K562 (cell line): Measurements from ENCODE around the gene RHOBTB3. TPM values are rescaled to one million over a fixed set of nuclear protein-coding genes. Genes with fewer than 3 reads are reported as not detected.

ENCODE experiments used
- CBX1 ChIP-seq: sonication (generic); IDR thresholded peaks from 2 replicates; pipeline ENCODE4 v1.6.1; 2016; ENCODE audit warnings: antibody characterized with exemption, low read depth, mild to moderate bottlenecking
- EP400 ChIP-seq: fragments of 450-650 bp; IDR thresholded peaks from 2 replicates; pipeline ENCODE4 v1.6.1; 2017; ENCODE audit warnings: antibody characterized with exemption, mild to moderate bottlenecking, moderate library complexity
- KDM1A ChIP-seq, 2 experiments: fragments of 450-650 bp; IDR thresholded peaks; 2 replicates each; pipeline ENCODE4 v1.6.1; 2016; ENCODE audit warnings: mild to moderate bottlenecking in 2 of 2
- NBN ChIP-seq: fragments of 450-650 bp; IDR thresholded peaks from 2 replicates; pipeline ENCODE4 v1.6.1; 2016; ENCODE audit warnings: low read depth, mild to moderate bottlenecking
- ZC3H11A ChIP-seq: IDR thresholded peaks from 2 replicates; pipeline ENCODE4 v1.6.1; 2012; ENCODE audit warnings: low read depth, low read length, improper control_type of control experiment
- polyA plus RNA-seq, 8 experiments: library from polyadenylated mRNA; depleted of rRNA in 4 of 8; stranded (reverse) in 5 of 8; unstranded in 3 of 8; fragments of >200 nt; fragmentation: Nextera tagmentation in 2 of 8; fragmentation: Illumina TruSeq in 1 of 8; extraction: Ambion mirVana in 2 of 8; extraction: Trizol in 1 of 8; gene quantifications; 2 replicates each; pipeline versions ENCODE4 v1.2.1 to v1.2.3, GENCODE V29; 2011 to 2014; ENCODE audit warnings: inconsistent platforms in 1 of 8, missing spikeins in 1 of 8
- total RNA-seq, 7 experiments: library from RNA; depleted of rRNA in 6 of 7; stranded (reverse); fragments of >200 nt in 6 of 7; fragmentation: Illumina TruSeq in 2 of 7; extraction: Trizol in 2 of 7; gene quantifications; 2 replicates each; pipeline versions ENCODE4 v1.2.1 to v1.2.3, GENCODE V29; 2011 to 2021; ENCODE audit warnings: low replicate concordance in 1 of 7
- TF ChIP-seq, protein P1 (sequence below): fragments of 450-650 bp; IDR thresholded peaks from 2 replicates; pipeline ENCODE4 v1.6.1; 2016; ENCODE audit warnings: mild to moderate bottlenecking, moderate library complexity
- TF ChIP-seq, protein P2 (sequence below): fragments of 250-450 bp; sonication (Bioruptor Pico); IDR thresholded peaks from 2 replicates; pipeline ENCODE4 v1.4.0; 2020
- TF ChIP-seq, protein P3 (sequence below): fragments of 250-450 bp; sonication (Bioruptor Pico); IDR thresholded peaks from 2 replicates; pipeline ENCODE4 v1.8.0; 2021; ENCODE audit warnings: moderate library complexity, mild to moderate bottlenecking, inconsistent platforms

RHOBTB3 gene
- total and polyA plus RNA-seq, 9 of the 15 experiments (the other 6 are each of a cell fraction or from before 2014, with no cell fraction given): 39.7 to 143 (median 115) TPM

GRCh38 chr5:95773335-95774059 is 42.4 kb downstream of the RHOBTB3 start (continued):
- TF ChIP-seq, protein P1, sequence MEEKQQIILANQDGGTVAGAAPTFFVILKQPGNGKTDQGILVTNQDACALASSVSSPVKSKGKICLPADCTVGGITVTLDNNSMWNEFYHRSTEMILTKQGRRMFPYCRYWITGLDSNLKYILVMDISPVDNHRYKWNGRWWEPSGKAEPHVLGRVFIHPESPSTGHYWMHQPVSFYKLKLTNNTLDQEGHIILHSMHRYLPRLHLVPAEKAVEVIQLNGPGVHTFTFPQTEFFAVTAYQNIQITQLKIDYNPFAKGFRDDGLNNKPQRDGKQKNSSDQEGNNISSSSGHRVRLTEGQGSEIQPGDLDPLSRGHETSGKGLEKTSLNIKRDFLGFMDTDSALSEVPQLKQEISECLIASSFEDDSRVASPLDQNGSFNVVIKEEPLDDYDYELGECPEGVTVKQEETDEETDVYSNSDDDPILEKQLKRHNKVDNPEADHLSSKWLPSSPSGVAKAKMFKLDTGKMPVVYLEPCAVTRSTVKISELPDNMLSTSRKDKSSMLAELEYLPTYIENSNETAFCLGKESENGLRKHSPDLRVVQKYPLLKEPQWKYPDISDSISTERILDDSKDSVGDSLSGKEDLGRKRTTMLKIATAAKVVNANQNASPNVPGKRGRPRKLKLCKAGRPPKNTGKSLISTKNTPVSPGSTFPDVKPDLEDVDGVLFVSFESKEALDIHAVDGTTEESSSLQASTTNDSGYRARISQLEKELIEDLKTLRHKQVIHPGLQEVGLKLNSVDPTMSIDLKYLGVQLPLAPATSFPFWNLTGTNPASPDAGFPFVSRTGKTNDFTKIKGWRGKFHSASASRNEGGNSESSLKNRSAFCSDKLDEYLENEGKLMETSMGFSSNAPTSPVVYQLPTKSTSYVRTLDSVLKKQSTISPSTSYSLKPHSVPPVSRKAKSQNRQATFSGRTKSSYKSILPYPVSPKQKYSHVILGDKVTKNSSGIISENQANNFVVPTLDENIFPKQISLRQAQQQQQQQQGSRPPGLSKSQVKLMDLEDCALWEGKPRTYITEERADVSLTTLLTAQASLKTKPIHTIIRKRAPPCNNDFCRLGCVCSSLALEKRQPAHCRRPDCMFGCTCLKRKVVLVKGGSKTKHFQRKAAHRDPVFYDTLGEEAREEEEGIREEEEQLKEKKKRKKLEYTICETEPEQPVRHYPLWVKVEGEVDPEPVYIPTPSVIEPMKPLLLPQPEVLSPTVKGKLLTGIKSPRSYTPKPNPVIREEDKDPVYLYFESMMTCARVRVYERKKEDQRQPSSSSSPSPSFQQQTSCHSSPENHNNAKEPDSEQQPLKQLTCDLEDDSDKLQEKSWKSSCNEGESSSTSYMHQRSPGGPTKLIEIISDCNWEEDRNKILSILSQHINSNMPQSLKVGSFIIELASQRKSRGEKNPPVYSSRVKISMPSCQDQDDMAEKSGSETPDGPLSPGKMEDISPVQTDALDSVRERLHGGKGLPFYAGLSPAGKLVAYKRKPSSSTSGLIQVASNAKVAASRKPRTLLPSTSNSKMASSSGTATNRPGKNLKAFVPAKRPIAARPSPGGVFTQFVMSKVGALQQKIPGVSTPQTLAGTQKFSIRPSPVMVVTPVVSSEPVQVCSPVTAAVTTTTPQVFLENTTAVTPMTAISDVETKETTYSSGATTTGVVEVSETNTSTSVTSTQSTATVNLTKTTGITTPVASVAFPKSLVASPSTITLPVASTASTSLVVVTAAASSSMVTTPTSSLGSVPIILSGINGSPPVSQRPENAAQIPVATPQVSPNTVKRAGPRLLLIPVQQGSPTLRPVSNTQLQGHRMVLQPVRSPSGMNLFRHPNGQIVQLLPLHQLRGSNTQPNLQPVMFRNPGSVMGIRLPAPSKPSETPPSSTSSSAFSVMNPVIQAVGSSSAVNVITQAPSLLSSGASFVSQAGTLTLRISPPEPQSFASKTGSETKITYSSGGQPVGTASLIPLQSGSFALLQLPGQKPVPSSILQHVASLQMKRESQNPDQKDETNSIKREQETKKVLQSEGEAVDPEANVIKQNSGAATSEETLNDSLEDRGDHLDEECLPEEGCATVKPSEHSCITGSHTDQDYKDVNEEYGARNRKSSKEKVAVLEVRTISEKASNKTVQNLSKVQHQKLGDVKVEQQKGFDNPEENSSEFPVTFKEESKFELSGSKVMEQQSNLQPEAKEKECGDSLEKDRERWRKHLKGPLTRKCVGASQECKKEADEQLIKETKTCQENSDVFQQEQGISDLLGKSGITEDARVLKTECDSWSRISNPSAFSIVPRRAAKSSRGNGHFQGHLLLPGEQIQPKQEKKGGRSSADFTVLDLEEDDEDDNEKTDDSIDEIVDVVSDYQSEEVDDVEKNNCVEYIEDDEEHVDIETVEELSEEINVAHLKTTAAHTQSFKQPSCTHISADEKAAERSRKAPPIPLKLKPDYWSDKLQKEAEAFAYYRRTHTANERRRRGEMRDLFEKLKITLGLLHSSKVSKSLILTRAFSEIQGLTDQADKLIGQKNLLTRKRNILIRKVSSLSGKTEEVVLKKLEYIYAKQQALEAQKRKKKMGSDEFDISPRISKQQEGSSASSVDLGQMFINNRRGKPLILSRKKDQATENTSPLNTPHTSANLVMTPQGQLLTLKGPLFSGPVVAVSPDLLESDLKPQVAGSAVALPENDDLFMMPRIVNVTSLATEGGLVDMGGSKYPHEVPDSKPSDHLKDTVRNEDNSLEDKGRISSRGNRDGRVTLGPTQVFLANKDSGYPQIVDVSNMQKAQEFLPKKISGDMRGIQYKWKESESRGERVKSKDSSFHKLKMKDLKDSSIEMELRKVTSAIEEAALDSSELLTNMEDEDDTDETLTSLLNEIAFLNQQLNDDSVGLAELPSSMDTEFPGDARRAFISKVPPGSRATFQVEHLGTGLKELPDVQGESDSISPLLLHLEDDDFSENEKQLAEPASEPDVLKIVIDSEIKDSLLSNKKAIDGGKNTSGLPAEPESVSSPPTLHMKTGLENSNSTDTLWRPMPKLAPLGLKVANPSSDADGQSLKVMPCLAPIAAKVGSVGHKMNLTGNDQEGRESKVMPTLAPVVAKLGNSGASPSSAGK: no peak
- TF ChIP-seq EP400 (no peak; the same call in 1 of the 2 replicates), ZC3H11A (no peak), NBN (peak; percentile 58; the same call in 1 of the 2 replicates), CBX1 (no peak), KDM1A (IDR thresholded peaks at IDR 0.05) (peak in 1 of 2 experiments; percentile 25; a peak in 1 of 4 replicates)
- TF ChIP-seq, protein P2, sequence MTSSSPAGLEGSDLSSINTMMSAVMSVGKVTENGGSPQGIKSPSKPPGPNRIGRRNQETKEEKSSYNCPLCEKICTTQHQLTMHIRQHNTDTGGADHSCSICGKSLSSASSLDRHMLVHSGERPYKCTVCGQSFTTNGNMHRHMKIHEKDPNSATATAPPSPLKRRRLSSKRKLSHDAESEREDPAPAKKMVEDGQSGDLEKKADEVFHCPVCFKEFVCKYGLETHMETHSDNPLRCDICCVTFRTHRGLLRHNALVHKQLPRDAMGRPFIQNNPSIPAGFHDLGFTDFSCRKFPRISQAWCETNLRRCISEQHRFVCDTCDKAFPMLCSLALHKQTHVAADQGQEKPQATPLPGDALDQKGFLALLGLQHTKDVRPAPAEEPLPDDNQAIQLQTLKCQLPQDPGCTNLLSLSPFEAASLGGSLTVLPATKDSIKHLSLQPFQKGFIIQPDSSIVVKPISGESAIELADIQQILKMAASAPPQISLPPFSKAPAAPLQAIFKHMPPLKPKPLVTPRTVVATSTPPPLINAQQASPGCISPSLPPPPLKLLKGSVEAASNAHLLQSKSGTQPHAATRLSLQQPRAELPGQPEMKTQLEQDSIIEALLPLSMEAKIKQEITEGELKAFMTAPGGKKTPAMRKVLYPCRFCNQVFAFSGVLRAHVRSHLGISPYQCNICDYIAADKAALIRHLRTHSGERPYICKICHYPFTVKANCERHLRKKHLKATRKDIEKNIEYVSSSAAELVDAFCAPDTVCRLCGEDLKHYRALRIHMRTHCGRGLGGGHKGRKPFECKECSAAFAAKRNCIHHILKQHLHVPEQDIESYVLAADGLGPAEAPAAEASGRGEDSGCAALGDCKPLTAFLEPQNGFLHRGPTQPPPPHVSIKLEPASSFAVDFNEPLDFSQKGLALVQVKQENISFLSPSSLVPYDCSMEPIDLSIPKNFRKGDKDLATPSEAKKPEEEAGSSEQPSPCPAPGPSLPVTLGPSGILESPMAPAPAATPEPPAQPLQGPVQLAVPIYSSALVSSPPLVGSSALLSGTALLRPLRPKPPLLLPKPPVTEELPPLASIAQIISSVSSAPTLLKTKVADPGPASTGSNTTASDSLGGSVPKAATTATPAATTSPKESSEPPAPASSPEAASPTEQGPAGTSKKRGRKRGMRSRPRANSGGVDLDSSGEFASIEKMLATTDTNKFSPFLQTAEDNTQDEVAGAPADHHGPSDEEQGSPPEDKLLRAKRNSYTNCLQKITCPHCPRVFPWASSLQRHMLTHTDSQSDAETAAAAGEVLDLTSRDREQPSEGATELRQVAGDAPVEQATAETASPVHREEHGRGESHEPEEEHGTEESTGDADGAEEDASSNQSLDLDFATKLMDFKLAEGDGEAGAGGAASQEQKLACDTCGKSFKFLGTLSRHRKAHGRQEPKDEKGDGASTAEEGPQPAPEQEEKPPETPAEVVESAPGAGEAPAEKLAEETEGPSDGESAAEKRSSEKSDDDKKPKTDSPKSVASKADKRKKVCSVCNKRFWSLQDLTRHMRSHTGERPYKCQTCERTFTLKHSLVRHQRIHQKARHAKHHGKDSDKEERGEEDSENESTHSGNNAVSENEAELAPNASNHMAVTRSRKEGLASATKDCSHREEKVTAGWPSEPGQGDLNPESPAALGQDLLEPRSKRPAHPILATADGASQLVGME (CRISPR knock-in tag): 0 out of 2 replicates have a peak, but pooled peaks have one; percentile 20
- TF ChIP-seq, protein P3, sequence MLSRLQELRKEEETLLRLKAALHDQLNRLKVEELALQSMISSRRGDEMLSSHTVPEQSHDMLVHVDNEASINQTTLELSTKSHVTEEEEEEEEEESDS (CRISPR knock-in tag): no peak
